Stomach (tissue), 9 donors: ENCODE data around the gene ARHGEF18. TPM values are rescaled to one million over a fixed set of nuclear protein-coding genes. Genes with fewer than 3 reads are reported as not detected.
A peak's percentile ranks its signal among the peaks of the same experiment; 100 is the strongest.

Source experiments
- DNase-seq, 2 donors: peaks; one replicate each; pipeline versions ENCODE4 v3.0.0 to v3.0.0-alpha.2; 2013 to 2019
- H3K27ac ChIP-seq, 5 donors: fragments of 200-600 bp in 4 of 5; sonication (generic) in 4 of 5; one replicate each; pipeline ENCODE4 v1.5.1; 2013 to 2019; ENCODE audit warnings: mild to moderate bottlenecking in 1 of 5, moderate library complexity in 1 of 5
- H3K27me3 ChIP-seq, 3 donors: fragments of 200-600 bp; sonication (generic); one replicate each; pipeline ENCODE4 v1.5.1; 2017 to 2019; ENCODE audit warnings: mixed run types in 1 of 3
- H3K36me3 ChIP-seq, 4 donors: fragments of 200-600 bp; sonication (generic); 1 replicate in 3 of 4; 2 replicates in 1 of 4; pipeline ENCODE4 v1.5.1; 2016 to 2019
- H3K4me1 ChIP-seq, 4 donors: fragments of 200-600 bp; sonication (generic); one replicate each; pipeline ENCODE4 v1.5.1; 2016 to 2019
- H3K4me3 ChIP-seq, 4 donors: fragments of 200-600 bp; sonication (generic) in 3 of 4; one replicate each; pipeline ENCODE4 v1.5.1; 2016 to 2019; ENCODE audit warnings: mild to moderate bottlenecking in 1 of 4
- H3K9me3 ChIP-seq, 4 donors: fragments of 200-600 bp; sonication (generic); one replicate each; pipeline ENCODE4 v1.5.1; 2016 to 2019
- CTCF ChIP-seq, 7 experiments: fragments of 450-650 bp in 4 of 7; fragments of 200-600 bp in 3 of 7; sonication (generic) in 3 of 7; IDR thresholded peaks; one replicate each; pipeline ENCODE4 v1.5.1; 2016 to 2019; ENCODE audit warnings: antibody characterized with exemption in 7 of 7, control low read depth in 2 of 7, mild to moderate bottlenecking in 1 of 7
- EP300 ChIP-seq: sonication (generic); formaldehyde crosslinking; IDR thresholded peaks from one replicate; pipeline ENCODE4 v1.6.1; 2017; ENCODE audit warnings: antibody characterized with exemption
- POLR2A ChIP-seq, 4 donors: fragments of 450-650 bp; IDR thresholded peaks; one replicate each; pipeline ENCODE4 v1.6.1; 2016; ENCODE audit warnings: antibody characterized with exemption in 4 of 4, control low read depth in 2 of 4, mild to moderate bottlenecking in 1 of 4, moderate library complexity in 1 of 4
- POLR2AphosphoS5 ChIP-seq, 3 donors: sonication (generic); formaldehyde crosslinking; IDR thresholded peaks; one replicate each; pipeline ENCODE4 v1.6.1; 2016; ENCODE audit warnings: antibody characterized with exemption in 3 of 3
- WGBS, 5 donors: extraction: QIAGEN DNeasy Blood & Tissue Kit in 3 of 5; methylation state at CpG; one replicate each; pipeline versions ENCODE4 v1.1.5 to v1.1.7; 2013 to 2018; 5-methylcytosine and 5-hydroxymethylcytosine counted together
- intact Hi-C: fragments of 100-400 bp; cut with DNase I; formaldehyde crosslinking; loops from one replicate; pipeline ENCODE4 v1.15.1; 2023; ENCODE audit warnings: low total_unique reads
- polyA plus RNA-seq, 3 donors: library from polyadenylated mRNA; stranded (reverse); fragments of 200-250 nt; gene quantifications; one replicate each; pipeline ENCODE4 v1.2.3, GENCODE V29; 2013
- total RNA-seq, 5 donors: library from RNA; depleted of rRNA; stranded (reverse); fragments of >200 nt; gene quantifications; one replicate each; pipeline versions ENCODE4 v1.1.0 to v1.2.3, GENCODE V29; 2014 to 2016
- donor health status: healthy with polysubstance abuse.
- donor health status: Bipolar disorder and iron deficiency.
- donor health status: healthy.

Gene ARHGEF18
- total and polyA plus RNA-seq, 8 donors, result 12.6 to 56.2 (median 28.3) TPM

GRCh38 chr19:7333198-7334118 lies 15.3 kb upstream of the ARHGEF18 start:
- TF ChIP-seq EP300 (no peak), CTCF (IDR thresholded peaks at IDR 0.05) (no peak), POLR2A (IDR thresholded peaks at IDR 0.05) (no peak), POLR2AphosphoS5 (IDR thresholded peaks at IDR 0.05) (no peak)
- Histone ChIP-seq H3K27me3 (no peaks in the 10 kb centered on the region), H3K9me3 (no peaks in the 10 kb centered on the region), H3K36me3 (no peaks in the 10 kb centered on the region), H3K27ac (no peak overlapping the region), H3K4me3 (no peak overlapping the region), H3K4me1 (peaks cover 0 to 14% (median 8%) of the 10 kb centered on the region in 4 donors)
- 50 to 55% (median 52%) methylated on average over 17 of the region's 17 CpGs for WGBS, 5 donors
- no peak for DNase-seq
- intact Hi-C loops, result no loop called here

GRCh38 chr19:7336321-7336973 lies 12.3 kb upstream of the ARHGEF18 start:
- no peak for TF ChIP-seq EP300
- no peak for TF ChIP-seq POLR2AphosphoS5 (IDR thresholded peaks at IDR 0.05)
- no peak for TF ChIP-seq CTCF (IDR thresholded peaks at IDR 0.05)
- TF ChIP-seq POLR2A (IDR thresholded peaks at IDR 0.05), result no peak
- no peaks in the 10 kb centered on the region for H3K36me3 ChIP-seq
- no peak for DNase-seq
- intact Hi-C loops, result no loop called here
- H3K4me1 ChIP-seq, result peaks cover 4 to 20% (median 9%) of the 10 kb centered on the region in 4 donors
- H3K27me3 ChIP-seq, result no peaks in the 10 kb centered on the region
- 73 to 86% (median 81%) methylated on average over 7 to 9 of the region's 9 CpGs for WGBS, 5 donors
- H3K9me3 ChIP-seq, result no peaks in the 10 kb centered on the region
- H3K4me3 ChIP-seq, result no peak overlapping the region
- H3K27ac ChIP-seq, result peak overlapping the region in 3 of 5 donors; percentile 21 to 60 (median 40)

- Histone ChIP-seq H3K36me3 (no peaks in the 10 kb centered on the region), H3K4me3 (no peak overlapping the region), H3K9me3 (no peaks in the 10 kb centered on the region), H3K27ac (peak overlapping the region in 3 of 5 donors; percentile 21 to 60 (median 40)), H3K4me1 (peaks cover 4 to 20% (median 9%) of the 10 kb centered on the region in 4 donors), H3K27me3 (no peaks in the 10 kb centered on the region)
- no peak for TF ChIP-seq POLR2AphosphoS5 (IDR thresholded peaks at IDR 0.05)
- intact Hi-C loops, result loop anchor here (2.0 kb wide), 1 partner anchor 237 kb away; no protein-coding TSS in a partner anchor
- 60 to 83% (median 73%) methylated on average over 10 to 12 of the region's 12 CpGs for WGBS, 5 donors
- DNase-seq, result peak in 1 of 2 donors; percentile 43
These were observed 11.2 kb upstream of the ARHGEF18 start for GRCh38 chr19:7337380-7338194.

- H3K4me1 ChIP-seq, result peaks cover 4 to 36% (median 16%) of the 10 kb centered on the region in 4 donors
- WGBS, 5 donors, result 33 to 40% (median 37%) methylated on average over 22 of the region's 22 CpGs
- H3K9me3 ChIP-seq, result no peaks in the 10 kb centered on the region
- no peaks in the 10 kb centered on the region for H3K36me3 ChIP-seq
- peak in 5 of 7 experiments; percentile 90 to 96 (median 92) for TF ChIP-seq CTCF (IDR thresholded peaks at IDR 0.05)
- TF ChIP-seq POLR2A (IDR thresholded peaks at IDR 0.05), result no peak
- no peak for TF ChIP-seq EP300
- peak in 1 of 3 donors; percentile 67 for TF ChIP-seq POLR2AphosphoS5 (IDR thresholded peaks at IDR 0.05)
- H3K27ac ChIP-seq, result no peak overlapping the region
- intact Hi-C loops, result loop anchor here (5.0 kb wide), 1 partner anchor 194 kb away; no protein-coding TSS in a partner anchor
- peaks cover 0 to 17% (median 0%) of the 10 kb centered on the region in 3 donors for H3K27me3 ChIP-seq
- no peak overlapping the region for H3K4me3 ChIP-seq
- DNase-seq, result peak; percentile 87 to 92
These were observed 7.5 kb upstream of the ARHGEF18 start for GRCh38 chr19:7340959-7341837.
